CD4-positive, alpha-beta T cell treated with Interferon gamma for 1 hour (primary cell): ENCODE results near the gene CFAP45.
A peak's percentile ranks its signal among the peaks of the same experiment; 100 is the strongest.

ENCODE experiments used
- DNase-seq: peaks from one replicate; pipeline ENCODE4 v3.0.0-alpha.2; 2020

CFAP45 gene

DNA sequence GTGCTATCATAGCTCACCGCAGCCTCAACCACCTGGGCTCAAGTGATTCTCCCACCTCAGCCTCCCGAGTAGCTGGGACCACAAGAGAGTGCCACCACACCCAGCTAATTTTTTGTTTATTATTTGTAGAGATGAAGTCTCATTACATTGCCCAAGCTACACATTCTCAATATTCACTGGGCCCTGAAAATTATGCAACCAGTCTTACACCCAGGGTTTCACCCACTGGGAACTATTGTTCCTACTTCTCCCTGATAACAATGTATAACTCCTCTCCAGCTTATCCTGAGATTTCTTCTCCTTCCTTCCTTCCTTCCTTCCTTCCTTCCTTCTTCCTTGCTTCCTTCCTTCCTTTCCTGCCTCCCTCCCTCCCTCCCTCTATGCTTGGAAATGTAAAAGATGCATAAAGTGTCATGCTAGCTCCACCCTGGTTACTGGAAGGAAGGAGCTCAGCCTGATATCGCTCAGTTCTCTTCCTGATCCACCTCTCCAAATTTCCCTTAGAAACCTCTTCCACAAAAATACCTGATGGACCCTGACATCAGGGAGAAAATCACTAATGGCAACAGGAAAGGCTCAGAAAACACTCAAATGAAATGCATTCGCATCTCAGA lies 26.3 kb downstream of the CFAP45 start:
- no peak for DNase-seq

DNA sequence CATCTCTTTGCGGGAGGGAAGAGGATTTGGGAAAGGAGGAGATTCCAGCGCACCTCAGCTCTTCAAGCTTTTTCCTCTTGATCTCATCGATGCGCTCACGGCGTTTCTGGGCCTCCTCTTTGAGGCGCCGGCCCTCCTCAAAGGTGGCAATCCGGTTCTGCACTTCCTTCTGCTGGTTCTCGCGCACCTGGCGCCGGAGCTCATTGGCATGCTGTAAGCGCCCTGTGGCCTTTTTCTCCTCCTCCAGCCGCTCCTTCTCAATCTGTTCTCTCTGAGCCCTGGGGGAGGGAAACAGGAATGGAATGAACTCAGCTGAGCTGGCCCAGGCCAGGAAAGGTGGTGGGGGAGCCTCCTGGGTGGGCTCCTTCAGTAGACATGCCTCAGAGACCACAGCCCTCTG lies 27.1 kb downstream of the CFAP45 start:
- DNase-seq = no peak

DNA sequence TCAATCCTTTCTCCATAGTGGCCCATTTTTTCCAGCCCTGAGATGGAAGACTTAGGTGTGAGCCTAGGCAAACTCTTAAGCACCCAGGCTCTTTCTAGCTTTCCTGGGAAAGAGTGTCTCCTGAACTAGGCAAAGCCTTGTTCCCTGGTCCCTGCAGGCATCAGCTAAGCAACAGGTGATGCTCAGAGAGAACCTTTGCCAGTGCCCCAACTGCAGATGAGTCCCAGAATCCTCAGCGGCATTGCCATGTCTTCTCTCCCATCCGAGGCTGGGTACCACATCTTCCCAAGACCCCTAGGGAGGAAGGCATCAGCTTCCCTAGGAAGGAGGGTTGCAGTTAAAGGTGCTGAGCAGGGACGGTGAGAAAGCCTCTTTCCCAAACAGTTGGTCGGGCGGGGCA lies 29.3 kb downstream of the CFAP45 start:
- DNase-seq = no peak

DNA sequence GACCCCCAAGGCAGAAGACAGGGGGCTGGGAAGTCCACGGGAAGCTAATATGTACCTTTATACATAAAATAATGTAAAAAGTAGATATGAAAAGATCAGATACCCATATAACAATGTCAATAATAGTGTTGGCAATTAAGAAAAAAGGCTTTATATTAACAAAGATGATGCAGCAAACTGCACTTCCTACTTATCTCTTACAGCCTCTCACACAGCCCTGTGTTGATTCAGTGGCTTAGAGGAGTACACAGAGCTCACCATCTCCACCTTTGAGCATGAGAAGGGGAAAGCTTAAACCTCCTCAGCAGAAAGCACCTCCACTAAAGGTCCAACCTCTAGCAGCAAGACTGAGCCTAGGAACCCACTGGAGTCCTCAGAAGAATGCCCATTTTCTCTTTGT lies 30.4 kb downstream of the CFAP45 start:
- no peak for DNase-seq

DNA sequence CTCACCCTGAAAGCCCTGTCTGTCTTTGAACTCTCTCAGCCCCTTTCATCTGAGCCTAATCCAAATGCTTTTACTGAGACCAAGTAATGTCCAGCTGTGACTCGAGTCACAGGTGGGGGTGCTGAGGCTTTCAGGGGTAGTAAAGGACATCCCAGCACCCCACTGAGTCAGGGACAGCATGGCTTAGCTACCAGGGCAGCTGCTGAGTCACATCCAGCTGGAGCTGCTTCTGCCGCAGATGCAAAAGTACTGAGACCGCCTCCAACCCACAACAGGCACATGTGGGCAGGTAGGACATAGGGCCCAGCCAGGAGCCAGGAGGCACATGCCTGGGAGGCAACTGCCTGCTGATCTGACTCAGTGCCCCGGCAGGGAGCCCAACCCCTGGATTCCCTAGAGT lies 30.8 kb downstream of the CFAP45 start:
- no peak for DNase-seq

DNA sequence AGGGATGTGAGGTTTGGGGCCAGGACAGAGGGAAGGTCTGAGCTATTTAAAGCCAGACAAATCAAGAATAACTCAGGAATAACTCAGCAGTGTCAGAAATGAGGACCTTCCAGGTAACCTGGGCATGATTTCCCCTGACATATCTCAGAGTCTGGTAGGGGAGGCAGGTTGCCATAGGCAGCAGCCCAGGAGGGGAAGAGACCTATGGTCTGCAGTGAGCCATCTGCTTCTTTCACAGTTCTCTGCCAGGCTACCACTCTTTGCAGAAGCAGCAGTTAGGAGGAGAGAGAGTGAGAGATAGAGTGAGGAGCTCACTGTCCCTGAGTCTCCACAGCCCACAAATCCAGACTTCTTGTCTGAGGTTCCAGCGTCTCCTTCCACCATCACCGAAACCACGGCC lies 31.2 kb downstream of the CFAP45 start:
- no peak for DNase-seq

DNA sequence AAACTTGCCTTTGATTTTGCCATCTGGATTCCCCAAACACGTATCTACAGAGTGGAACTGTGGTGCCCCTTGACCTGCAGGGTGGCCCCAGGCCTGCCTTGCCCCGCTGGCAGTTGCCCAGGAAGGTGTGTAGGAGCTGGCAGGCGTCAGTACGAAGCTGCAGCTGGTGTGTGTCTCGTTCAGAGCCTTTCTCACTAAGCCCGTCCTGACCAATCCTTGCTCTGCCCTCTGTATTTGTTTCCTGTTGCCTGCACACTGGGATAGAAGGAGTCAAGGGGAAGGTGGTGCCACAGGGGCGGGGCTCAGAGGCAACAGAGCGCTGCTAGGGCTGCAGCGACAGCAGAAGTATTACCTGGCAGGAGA lies 32.3 kb downstream of the CFAP45 start:
- DNase-seq = no peak

DNA sequence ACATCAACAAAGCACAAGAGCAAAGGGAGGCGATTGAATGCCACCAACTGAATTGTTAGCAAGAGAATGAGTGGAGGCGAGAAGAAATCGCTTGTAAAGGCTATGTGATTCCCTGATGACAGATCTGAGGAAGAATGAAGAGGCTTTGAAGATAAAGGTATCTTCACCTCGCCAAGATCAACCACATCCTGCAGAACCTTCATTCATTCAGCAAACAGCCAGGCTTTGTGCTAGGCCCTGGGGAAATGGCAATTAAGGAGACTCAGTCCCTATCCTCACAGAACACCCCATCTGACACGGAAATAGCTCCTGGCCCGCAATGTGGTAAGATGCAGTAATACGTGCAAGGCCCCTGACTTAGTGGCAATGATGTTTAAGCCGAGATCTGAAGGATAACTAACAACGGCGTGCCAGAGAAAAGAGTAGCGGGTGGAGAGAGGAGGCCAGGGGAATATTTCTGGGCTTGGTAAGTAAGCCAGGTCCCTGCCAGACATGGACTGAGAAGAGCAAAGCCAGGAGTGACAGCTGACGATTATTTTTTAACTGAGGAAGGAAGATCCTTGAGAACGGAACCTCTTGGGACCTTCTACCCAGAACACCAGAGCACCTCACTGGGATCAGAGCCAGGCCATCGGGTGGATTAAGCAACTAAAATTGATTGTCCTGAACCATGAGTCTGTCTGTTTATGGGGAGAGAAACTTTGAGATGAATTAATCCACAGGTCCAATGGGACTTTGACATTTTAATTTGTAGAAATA lies 32.9 kb downstream of the CFAP45 start:
- no peak for DNase-seq

DNA sequence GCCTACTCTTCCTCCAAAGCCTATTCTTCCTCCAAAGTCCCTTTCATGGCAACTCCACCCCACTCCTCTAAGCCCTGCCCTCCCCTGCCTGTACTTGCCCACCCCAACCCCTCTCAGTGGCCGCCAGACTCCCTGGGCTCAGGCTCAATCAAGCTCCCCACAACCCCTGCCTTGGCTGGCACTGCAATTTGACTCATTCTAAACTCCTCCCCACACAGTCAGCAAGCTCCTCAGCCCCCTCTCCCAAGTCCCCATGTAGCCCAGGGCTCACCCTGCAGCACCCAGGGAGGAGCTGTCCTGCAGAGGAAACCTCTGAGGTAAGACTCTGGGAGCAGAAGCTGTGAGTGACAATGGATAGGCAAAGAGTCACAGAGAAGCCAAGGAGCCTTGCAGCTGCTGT lies 33.9 kb downstream of the CFAP45 start:
- DNase-seq = no peak

DNA sequence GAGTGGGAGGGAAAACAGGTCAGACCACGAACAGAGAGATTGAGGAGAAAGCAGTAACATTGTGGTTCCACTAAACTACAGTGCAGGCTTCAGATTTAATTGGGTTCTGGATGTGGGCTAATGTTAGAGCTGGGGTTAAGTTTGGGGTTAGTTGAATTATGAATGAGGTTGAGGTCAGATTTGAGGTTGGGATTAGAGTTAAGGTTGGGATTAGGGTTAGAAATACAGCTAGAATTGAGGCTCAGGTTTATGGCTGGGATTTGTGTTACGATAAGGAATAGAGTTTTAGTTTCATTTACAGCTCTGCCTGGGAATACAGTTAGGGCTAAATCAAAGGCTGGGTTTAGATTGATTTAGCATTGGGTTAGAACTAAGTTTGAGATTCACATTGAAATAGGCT lies 35.7 kb downstream of the CFAP45 start:
- no peak for DNase-seq

DNA sequence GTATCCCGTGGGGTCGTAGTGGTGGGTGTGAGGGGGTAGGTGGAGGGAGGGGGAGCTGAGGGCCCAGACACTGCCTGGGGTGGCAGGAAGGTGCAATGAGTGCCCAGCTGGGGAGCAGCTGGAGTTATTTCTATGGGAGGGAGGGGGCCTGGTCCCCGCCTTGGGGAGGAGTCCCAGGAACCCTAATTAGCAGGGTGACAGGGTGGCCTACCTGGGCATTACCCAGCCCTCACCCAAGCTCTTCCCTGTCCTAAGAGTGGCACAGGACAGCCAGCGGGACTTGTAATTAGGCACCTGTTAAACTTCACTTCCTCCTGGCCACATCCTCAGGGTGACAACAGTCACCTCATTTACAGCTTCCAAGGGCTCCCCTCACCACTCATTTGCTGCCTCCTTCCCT lies 37.4 kb downstream of the CFAP45 start, which contains the start of gene VSIG8:
Gene VSIG8, minus strand, starts transcription at position 101 of the 400 bp plus-strand sequence. CDS start 136 bp downstream, outside the sequence.
- no peak for DNase-seq

DNA sequence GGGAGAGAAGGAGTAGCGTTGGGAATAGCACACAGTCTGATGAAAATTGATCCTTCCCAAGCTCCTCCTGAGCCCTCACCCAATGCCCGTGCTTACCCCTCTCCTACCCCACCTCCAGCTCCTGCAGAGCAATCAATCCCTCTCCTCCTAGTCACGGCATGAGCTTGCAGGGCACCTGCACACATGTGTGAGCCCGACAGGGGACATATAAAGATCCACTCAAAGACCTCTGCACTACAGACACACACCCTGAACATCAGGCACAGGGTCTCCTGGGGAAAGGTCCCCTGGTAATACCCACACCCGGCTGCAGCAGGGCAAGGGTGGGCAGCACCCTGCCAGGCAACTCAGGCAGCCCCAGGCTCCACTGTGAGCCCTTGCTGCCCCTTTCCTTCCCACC lies 37.9 kb downstream of the CFAP45 start:
- DNase-seq = no peak

DNA sequence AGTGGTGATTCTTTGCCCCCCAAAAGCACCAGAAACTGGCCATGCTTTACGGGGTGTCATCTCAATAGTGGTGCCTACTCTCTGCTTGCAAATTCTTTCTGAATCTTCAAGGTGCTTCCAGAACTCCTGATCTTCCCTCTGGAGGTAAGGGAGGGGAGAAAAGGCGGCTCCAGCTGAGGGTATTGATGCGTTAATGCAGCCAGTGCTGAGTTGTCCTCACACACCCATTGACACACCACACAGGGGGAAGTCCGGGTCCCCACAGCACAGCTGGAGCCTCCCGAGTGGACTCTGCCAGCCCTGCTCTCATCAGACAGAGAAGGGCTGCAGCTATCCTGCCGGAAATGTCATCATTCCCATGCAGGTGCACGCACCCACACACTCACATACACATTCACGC lies 38.7 kb downstream of the CFAP45 start:
- DNase-seq = no peak

DNA sequence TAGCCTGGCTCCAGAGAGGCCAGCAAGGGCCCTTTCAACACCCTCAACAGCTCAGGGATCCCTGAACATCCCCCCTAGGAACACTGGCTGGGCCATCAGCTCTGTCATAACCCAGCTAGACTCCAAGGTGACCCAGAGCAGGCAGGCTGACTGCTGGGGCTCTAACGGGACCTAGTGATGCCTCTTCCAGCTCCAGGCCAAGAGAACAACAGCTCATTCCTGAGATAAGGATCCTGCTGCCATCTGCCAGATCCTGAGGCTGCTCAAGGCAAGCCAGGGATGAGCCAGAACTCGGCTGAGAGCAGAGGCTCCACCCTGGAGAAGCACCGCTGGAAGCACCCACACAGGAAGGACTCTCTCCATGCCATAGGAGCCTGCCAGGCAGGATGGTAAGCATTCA lies 39.5 kb downstream of the CFAP45 start:
- DNase-seq = no peak

DNA sequence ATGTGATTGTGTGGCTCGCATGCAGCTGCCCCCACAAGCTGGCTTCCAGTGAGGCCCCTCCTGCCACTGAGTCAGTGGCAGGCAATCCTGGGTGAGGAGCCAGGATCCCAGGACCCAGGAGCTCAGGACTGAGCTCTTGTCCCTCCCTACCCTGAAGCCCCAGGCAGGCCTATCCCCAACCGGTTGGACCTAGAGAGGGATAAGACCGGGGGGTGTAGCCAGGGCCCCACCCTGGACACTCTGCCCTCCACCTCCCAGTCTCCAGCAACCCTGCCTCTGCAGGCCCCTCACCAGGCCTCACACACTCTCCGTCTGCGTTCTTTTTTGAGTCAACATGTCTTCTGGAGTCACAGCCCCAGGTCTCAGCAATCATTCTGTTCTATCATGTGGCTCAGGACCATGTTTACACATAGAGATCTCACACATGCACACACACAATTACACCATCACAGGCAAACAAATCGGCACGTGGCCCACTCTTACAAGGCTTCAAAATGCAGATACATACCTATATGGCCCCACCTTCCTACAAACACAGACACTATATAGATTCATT lies 40.1 kb downstream of the CFAP45 start:
- DNase-seq = no peak

DNA sequence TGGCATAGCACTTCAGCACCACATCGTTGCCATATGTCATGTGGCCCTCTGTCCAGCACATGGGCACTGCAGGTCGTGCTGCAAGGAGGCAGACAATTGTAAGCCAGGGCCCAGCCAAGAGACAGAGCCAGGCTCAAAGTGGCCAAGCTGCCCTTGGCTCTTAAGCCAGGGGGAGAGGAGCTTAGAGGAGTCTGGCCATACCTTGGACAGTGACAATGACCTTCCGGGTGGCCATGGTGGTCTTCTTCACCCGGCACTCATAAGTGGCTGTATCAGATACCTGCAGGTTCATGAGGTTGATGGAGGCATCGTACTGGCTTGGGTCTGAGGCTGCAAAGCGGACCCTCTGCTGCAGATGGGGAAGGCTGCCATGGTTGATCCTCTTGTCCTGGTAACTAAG lies 42.1 kb downstream of the CFAP45 start:
- DNase-seq = no peak

DNA sequence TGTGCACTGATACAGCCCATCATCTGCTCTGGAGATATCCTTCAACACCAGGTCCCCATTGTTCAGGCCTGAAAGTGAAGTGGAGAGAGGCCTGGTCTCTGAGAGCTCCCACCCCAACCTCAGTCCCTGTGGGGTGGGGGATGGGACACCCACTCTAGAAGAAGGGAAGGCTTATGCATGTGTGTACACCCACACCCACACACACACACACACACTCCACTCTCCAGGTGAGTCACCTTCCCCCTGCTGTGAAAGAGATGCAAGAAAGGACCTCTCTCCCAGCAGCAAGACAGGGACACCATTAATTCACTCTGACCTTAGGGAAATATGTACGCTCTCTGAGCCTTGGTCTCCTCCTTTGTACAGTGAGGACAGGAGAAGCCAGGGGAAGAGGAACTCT lies 43.4 kb downstream of the CFAP45 start:
- DNase-seq = no peak

DNA sequence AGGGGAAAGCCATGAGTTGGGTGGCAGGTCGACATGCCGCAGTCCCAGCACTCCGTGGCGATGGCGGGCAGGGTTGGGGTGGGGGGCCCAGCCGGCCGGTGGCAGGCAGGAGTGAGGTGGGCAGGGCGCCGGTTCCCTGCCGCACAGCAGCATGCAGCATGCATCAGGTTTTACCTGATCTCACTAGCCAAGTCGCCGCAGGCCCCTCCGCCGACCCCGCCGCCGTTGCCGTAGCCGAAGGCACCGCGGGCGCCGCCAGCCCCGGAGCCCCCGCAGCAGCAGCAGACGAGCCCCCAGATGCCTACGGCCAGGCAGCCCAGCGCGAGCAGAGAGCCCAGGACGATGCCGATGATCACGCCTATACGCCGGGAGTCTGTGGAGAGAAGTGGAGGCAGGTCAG lies 44.3 kb downstream of the CFAP45 start:
- no peak for DNase-seq

DNA sequence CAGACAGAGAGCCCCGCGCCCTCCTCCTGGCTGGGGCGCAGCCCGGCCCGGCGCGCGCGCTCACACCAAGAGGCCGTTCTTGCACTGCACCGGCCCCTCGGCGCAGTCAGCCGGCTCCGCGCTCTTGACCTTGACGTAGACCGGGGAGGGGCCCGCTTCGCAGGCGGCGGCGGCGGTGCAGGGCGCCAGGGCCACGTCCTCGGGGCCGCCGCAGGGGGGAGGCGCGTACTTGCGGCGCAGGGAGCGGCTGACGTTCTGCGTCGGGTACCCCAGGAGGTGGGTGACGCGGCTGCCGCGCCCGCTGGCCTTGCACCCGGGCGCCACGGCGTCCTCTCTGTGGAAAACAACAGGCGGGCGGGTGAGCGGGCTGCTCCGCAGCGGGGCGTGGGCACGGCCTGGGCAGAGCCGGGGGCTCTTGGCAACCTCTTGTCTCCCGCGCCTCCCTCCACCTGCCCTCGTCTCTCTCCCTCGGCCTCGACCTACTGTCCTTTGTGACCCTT lies 45.2 kb downstream of the CFAP45 start:
- peak; percentile 79 for DNase-seq

DNA sequence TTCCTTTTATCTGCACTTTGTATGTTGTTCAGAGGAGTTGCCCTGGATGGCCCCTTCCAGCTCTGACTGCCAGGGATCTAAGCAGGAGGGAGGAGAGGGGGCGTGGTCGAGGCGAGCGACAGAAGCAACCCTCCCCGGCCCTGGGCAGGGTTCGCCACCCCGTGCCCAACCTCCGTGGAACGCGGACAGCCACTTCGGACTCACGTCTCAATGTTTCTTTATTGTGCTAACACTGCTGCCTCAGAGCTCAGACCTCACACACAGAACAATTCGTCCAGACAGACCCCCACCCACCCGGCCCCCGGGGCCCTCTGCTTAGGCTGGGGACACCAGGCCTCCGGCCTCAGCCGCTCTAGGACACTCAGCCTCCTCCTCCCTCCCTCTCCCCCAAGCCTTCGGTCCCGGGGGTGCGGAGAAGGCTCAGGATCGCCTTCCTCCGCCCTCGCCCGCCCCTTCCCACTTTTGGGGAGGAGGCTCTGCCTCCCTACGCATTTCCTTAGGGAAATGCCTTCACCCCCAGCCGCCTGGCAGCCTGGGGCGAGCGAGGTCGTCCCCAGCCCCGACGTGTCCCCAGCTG lies 45.8 kb downstream of the CFAP45 start:
- DNase-seq = no peak

DNA sequence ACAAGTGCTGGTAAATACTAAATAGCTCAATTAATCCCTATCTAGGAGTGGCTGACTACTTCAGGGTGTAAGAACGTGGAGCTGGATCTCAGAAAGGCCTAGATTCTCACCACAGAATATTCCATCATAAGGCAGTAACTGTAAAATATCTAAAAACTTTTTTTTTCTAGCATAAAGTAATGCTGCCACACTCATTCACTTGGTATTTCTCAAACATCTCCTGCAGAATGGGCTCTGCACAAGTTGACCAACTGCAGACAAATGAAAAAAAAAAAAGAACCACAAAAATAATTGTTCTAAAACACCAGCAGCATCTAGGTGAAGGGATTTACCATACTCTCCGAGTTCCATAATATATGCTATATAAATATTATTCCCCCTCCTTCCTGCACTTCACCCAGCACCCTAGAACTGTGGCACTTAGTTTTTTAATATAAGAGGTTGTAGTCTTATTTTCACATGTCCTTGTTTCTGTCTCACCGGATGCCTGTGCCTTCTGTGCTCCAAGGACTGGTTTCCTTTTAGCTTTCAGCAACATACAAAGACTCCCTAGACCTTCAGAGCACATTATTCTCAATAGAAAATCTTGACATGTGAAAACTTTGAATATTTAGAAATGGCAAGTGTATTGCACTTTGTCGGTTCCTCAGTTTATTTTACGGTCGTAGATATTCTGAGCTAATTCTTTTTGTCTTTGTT lies 46.4 kb downstream of the CFAP45 start:
- DNase-seq = no peak

DNA sequence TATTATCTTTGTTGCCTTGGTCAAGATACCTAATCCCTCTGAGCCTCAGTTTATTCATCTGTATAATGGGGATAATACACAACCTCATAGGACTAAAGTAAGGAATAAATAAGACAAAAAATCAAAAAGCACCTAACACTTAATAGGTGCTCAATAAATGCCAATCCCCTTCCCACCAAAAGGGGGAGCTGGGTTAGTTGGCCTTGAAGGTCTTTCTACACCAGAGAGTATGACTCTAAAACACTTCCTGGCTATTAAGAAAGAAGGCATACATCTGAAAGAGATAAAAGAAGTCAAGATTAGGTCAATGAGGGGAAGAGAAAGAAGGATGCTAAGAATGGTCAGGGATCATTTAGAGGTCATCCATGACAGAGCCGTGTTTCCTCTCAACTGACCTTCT lies 48.6 kb downstream of the CFAP45 start:
- no peak for DNase-seq

DNA sequence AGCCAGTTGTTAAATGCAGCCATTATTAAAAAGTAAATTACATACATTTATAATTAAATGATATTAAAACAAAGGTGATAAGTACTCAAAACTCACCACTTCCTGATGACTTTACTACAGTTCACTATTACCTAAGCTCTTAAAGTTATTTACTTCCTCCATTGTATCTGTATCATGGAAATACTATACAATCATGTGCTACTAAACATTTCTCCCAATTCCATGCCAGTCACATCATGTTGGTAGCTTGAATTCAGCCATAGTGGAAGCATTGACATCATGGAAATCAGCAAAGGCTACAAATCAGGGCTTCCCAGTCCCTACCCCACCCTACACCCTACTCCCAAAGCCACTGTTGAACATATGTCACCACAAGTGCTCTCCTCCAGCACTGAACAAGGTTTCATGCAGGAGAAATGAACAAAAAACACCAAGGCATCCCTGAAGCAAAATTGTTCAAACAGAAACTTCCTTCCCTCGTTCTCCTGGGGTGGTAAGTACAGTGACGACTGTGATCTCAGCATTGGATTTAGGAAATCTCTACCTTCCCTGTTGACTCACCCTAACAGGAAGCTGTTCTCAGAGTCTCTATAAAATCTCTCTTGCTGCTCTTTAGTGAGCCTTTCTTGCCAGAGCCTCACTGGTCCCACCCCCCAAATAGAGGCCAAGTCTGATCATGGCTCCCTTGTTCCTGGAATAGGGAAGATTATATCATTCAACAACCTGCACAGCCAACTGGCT lies 50.2 kb downstream of the CFAP45 start:
- no peak for DNase-seq
